SU-DHL-6 (cell line): Measurements from ENCODE around the gene LGR6.

ENCODE experiments used
- H2AFZ ChIP-seq: fragments of 200-600 bp; sonication (generic); 2 replicates; pipeline ENCODE4 v1.6.1; 2014; ENCODE audit warnings: low read depth, mild to moderate bottlenecking, moderate library complexity, mixed read lengths, antibody characterized with exemption, low read length; ENCODE audit not compliant: severe bottlenecking
- H3F3A ChIP-seq: fragments of 200-600 bp; shearing (Covaris generic); 2 replicates; pipeline ENCODE4 v1.6.0; 2016; ENCODE audit warnings: antibody characterized with exemption, mild to moderate bottlenecking; ENCODE audit not compliant: insufficient read depth
- H3K27ac ChIP-seq: fragments of 200-600 bp; sonication (generic); 2 replicates; pipeline ENCODE4 v1.5.1; 2016; ENCODE audit warnings: low read depth, mild to moderate bottlenecking, low read length, moderate library complexity, mixed read lengths
- H3K27me3 ChIP-seq: fragments of 200-600 bp; sonication (generic), shearing (Covaris generic); 2 replicates; pipeline ENCODE4 v1.6.0; 2014; ENCODE audit warnings: mild to moderate bottlenecking, low read length
- H3K36me3 ChIP-seq: fragments of 200-600 bp; sonication (generic); 2 replicates; pipeline ENCODE4 v1.6.1; 2014; ENCODE audit warnings: mild to moderate bottlenecking, low read length, mixed read lengths
- H3K4me2 ChIP-seq: fragments of 300-600, 200-600 bp; shearing (Covaris generic), sonication (generic); 2 replicates; pipeline ENCODE4 v1.6.0; 2014; ENCODE audit warnings: low read length, low read depth, mild to moderate bottlenecking; ENCODE audit not compliant: poor library complexity, severe bottlenecking
- H3K4me3 ChIP-seq: fragments of 200-600 bp; sonication (generic); 2 replicates; pipeline ENCODE4 v1.5.1; 2014; ENCODE audit warnings: antibody characterized with exemption, low read length, mild to moderate bottlenecking, mixed read lengths; ENCODE audit not compliant: insufficient read depth, poor library complexity, severe bottlenecking
- H3K79me2 ChIP-seq: fragments of 200-600 bp; sonication (generic); 2 replicates; pipeline ENCODE4 v1.6.1; 2014; ENCODE audit warnings: mild to moderate bottlenecking, low read length, moderate library complexity; ENCODE audit not compliant: insufficient read depth
- H3K9ac ChIP-seq: fragments of 200-600 bp; sonication (generic); 2 replicates; pipeline ENCODE4 v1.7.0; 2014; ENCODE audit warnings: mild to moderate bottlenecking, low read length
- H3K9me2 ChIP-seq: fragments of 200-600 bp; sonication (generic); replicated peaks from 2 replicates; pipeline ENCODE4 v1.6.1; 2014; ENCODE audit warnings: low read length; ENCODE audit not compliant: insufficient read depth
- H3K9me3 ChIP-seq: fragments of 200-600 bp; sonication (generic); 2 replicates; pipeline ENCODE4 v1.6.1; 2014; ENCODE audit warnings: low read length, mixed read lengths; ENCODE audit not compliant: insufficient read depth
- H4K20me1 ChIP-seq: fragments of 200-600 bp; sonication (generic); 2 replicates; pipeline ENCODE4 v1.6.1; 2014; ENCODE audit warnings: low read depth, mild to moderate bottlenecking, antibody characterized with exemption, low read length, moderate library complexity, mixed read lengths
- CTCF ChIP-seq: fragments of 200-600 bp; sonication (generic); IDR thresholded peaks from one replicate; pipeline ENCODE4 v1.5.1; 2017; ENCODE audit warnings: antibody characterized with exemption, mild to moderate bottlenecking, low read length, moderate library complexity; ENCODE audit not compliant: insufficient read depth, poor library complexity, severe bottlenecking
- EZH2phosphoT487 ChIP-seq: fragments of 200-600 bp; sonication (generic), shearing (Covaris generic); conservative IDR thresholded peaks from 2 replicates; pipeline ENCODE4 v1.6.1; 2018; ENCODE audit warnings: mild to moderate bottlenecking, antibody characterized with exemption, low read length, moderate library complexity, mixed read lengths

Gene LGR6

DNA sequence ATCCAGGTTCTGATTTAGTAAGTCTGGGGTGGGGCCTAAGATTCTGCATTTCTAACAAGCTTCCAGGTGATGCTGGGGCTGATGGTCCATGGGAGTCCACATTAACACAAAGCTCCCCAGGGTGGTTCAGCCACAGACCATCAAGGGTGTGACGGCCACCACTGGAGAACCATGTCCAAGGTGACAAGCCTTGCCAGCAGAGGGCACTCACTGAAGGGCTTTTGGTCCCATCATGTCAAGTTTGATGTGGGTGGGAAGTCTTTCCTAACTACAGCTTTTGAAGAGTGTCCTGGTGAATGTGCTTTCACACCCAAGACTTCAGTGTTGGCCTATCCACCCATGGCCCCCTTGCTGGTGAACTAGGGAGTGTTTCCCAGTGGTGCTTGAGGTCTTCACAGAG lies 81.0 kb downstream of the LGR6 start:
- Histone ChIP-seq H3K9me3 (no peaks in the 10 kb centered on the region), H3K9me2 (no peaks in the 10 kb centered on the region), H3K27ac (no peak overlapping the region), H3K9ac (no peak overlapping the region), H2AFZ (no peak overlapping the region), H3K4me3 (no peak overlapping the region), H3K36me3 (no peaks in the 10 kb centered on the region), H3F3A (no peaks in the 10 kb centered on the region), H4K20me1 (no peaks in the 10 kb centered on the region), H3K27me3 (no peaks in the 10 kb centered on the region), H3K4me2 (no peak overlapping the region), H3K79me2 (no peaks in the 10 kb centered on the region)
- no peak for TF ChIP-seq EZH2phosphoT487
- peak; percentile 47 for TF ChIP-seq CTCF

DNA sequence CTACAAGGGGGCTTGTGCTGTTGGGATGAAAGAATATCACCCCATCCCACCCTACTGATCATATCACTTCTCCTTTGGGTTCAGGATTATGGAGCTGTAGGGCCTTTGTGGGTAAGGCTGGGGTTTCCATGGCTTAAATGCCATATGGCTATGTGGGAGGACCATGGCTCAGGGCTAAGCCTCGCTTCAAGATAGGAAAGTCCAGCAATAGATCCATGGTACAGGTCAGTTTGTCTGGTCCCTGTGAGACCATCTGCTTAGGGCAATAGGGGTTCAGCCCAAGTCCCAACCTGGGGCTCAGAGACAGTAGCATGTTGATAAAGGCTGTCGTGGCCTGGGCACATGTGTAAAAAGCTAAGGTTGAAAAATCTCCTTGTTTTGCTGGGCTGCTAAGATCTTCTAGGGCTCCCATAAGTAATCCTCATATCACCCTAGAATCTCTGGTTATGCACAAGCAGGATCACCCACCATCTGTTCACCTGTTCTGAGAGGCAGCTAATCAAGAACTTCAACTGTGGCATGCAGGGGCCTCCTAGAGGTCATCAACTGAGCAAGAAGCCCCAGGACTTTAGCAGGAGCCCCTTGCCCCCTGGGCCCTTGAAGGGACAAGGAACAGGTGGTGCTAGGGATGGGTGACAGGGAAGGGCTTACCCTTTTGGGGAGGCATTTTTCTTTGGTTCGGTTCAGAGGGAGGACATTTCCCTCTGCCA lies 81.6 kb downstream of the LGR6 start:
- no peaks in the 10 kb centered on the region for H3K27me3 ChIP-seq
- no peak overlapping the region for H3K9ac ChIP-seq
- no peaks in the 10 kb centered on the region for H3K9me2 ChIP-seq
- H2AFZ ChIP-seq = no peak overlapping the region
- H3K27ac ChIP-seq = no peak overlapping the region
- H3K79me2 ChIP-seq = no peaks in the 10 kb centered on the region
- TF ChIP-seq CTCF = no peak
- no peak for TF ChIP-seq EZH2phosphoT487
- H3F3A ChIP-seq = no peaks in the 10 kb centered on the region
- no peaks in the 10 kb centered on the region for H3K9me3 ChIP-seq
- no peaks in the 10 kb centered on the region for H3K36me3 ChIP-seq
- no peak overlapping the region for H3K4me2 ChIP-seq
- H3K4me3 ChIP-seq = no peak overlapping the region
- no peaks in the 10 kb centered on the region for H4K20me1 ChIP-seq

DNA sequence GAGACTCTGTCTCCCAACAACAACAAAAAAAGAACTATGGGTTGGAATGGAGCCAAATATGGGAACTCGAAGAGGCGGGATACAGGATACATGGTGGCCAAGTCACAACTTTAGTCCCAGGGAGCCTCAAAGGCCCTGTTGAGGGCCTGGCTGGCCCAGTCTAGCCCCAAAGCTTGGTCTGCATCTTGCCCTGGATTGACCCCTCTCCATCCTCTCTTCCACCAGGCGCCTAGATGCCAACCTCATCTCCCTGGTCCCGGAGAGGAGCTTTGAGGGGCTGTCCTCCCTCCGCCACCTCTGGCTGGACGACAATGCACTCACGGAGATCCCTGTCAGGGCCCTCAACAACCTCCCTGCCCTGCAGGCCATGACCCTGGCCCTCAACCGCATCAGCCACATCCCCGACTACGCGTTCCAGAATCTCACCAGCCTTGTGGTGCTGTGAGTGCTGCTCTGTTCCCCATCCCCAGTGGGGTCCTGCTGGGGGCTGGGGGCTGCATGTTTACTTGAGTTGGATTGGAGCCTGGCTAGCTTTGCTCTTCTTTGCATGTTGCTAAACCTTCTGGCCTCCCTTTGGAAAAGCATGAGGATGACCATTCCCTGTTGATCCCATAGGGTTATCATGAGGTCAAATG lies 82.6 kb downstream of the LGR6 start:
- Histone ChIP-seq H3K4me2 (no peak overlapping the region), H3K9me3 (no peaks in the 10 kb centered on the region), H3K9me2 (no peaks in the 10 kb centered on the region), H3K79me2 (no peaks in the 10 kb centered on the region), H3K36me3 (no peaks in the 10 kb centered on the region), H3F3A (no peaks in the 10 kb centered on the region), H3K27ac (no peak overlapping the region), H4K20me1 (no peaks in the 10 kb centered on the region), H3K27me3 (no peaks in the 10 kb centered on the region), H3K9ac (no peak overlapping the region), H2AFZ (no peak overlapping the region), H3K4me3 (no peak overlapping the region)
- TF ChIP-seq EZH2phosphoT487 = no peak
- no peak for TF ChIP-seq CTCF
